Thymus (tissue), 11 donors: ENCODE results near the gene CBX1. TPM values are rescaled to one million over a fixed set of nuclear protein-coding genes. Genes with fewer than 3 reads are reported as not detected.

ENCODE experiments used
- DNase-seq, 9 donors: peaks; one replicate each; pipeline ENCODE4 v3.0.0-alpha.2; 2013; ENCODE audit warnings: low spot score in 9 of 9, low read depth in 6 of 9, missing footprints in 1 of 9
- H3K27ac ChIP-seq, 2 donors: one replicate each; pipeline ENCODE4 v1.5.1; 2013; ENCODE audit warnings: control low read depth in 1 of 2, low read depth in 1 of 2, low read length in 1 of 2, mild to moderate bottlenecking in 1 of 2, moderate library complexity in 1 of 2
- H3K27me3 ChIP-seq, 2 donors: one replicate each; pipeline ENCODE4 v1.5.1; 2013; ENCODE audit warnings: low read length in 1 of 2; ENCODE audit not compliant: control insufficient read depth in 2 of 2, insufficient read depth in 1 of 2
- H3K36me3 ChIP-seq, 2 donors: one replicate each; pipeline ENCODE4 v1.5.1; 2013; ENCODE audit warnings: low read length in 1 of 2, mild to moderate bottlenecking in 1 of 2, moderate library complexity in 1 of 2; ENCODE audit not compliant: control insufficient read depth in 2 of 2, insufficient read depth in 2 of 2
- H3K4me1 ChIP-seq, 2 donors: one replicate each; pipeline ENCODE4 v1.5.1; 2013; ENCODE audit warnings: low read length in 2 of 2; ENCODE audit not compliant: control insufficient read depth in 2 of 2, insufficient read depth in 2 of 2
- H3K4me3 ChIP-seq, 2 donors: one replicate each; pipeline ENCODE4 v1.5.1; 2013; ENCODE audit warnings: low read length in 2 of 2, control low read depth in 1 of 2, mild to moderate bottlenecking in 1 of 2
- H3K9me3 ChIP-seq, 2 donors: one replicate each; pipeline ENCODE4 v1.5.1; 2013; ENCODE audit warnings: low read length in 1 of 2, mild to moderate bottlenecking in 1 of 2; ENCODE audit not compliant: control insufficient read depth in 2 of 2, insufficient read depth in 1 of 2
- WGBS: extraction: QIAGEN DNeasy Blood & Tissue Kit; methylation state at CpG from one replicate; pipeline ENCODE4 v1.1.7; 2013; 5-methylcytosine and 5-hydroxymethylcytosine counted together
- polyA plus RNA-seq: library from polyadenylated mRNA; stranded (reverse); fragments of 200-250 nt; gene quantifications from one replicate; pipeline ENCODE4 v1.2.3, GENCODE V29; 2013
- total RNA-seq: library from RNA; stranded (reverse); fragments of 120-200 nt; gene quantifications from one replicate; pipeline ENCODE4 v1.2.4, GENCODE V29; 2013
- donor health status: healthy.

CBX1 gene
- total and polyA plus RNA-seq, 2 donors = 39.8 to 64.6 TPM

DNA sequence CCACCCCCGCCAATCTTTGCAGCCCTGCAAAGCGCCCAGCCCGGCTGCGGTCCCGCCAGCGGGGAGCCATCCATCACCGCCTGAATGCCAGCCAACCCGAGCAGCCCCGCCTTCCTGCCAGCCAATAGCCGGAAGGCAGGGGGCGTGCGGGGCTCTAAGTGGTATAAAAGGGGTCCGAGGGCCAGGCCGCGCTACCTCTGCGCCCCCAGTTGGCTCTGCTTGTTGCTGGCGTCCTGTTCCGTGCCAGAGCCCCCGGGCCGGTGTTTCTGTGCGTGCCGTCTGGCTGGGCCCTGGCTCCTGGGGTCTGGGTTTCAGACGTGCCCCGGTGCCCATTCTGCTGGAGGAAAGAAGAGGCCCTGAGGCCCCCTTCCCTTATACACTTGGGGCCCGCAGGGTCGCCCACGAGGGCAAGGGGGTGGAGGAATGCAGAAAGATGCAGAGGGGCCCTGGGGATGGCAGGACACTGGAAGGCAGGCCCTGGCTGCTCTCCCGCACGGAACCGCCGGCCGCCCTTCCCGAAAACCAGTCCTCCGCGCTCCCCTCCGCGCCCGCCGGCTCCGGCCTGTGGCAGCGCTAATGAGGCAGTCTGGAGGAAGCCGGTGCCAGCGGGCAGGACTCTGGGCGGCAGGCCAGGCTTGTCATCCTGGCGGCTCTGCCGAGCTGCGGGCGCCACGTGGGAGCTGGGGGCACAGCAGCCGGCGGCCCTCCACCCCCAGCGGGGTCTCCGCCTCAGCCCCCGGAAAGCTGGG, 77.7 kb downstream of the CBX1 start:
- under 1% methylated on average over 54 of the region's 54 CpGs for WGBS
- DNase-seq = peak in 2 of 9 donors; percentile 49 to 56
- peaks cover 20 to 82% of the 10 kb centered on the region in 2 donors for H3K27me3 ChIP-seq
- H3K27ac ChIP-seq = no peak overlapping the region
- no peaks in the 10 kb centered on the region for H3K36me3 ChIP-seq
- peaks cover 8 to 39% of the 10 kb centered on the region in 2 donors for H3K4me1 ChIP-seq
- H3K4me3 ChIP-seq = peak overlapping the region; percentile 24 to 38
- H3K9me3 ChIP-seq = peaks cover 0 to 6% of the 10 kb centered on the region in 2 donors

DNA sequence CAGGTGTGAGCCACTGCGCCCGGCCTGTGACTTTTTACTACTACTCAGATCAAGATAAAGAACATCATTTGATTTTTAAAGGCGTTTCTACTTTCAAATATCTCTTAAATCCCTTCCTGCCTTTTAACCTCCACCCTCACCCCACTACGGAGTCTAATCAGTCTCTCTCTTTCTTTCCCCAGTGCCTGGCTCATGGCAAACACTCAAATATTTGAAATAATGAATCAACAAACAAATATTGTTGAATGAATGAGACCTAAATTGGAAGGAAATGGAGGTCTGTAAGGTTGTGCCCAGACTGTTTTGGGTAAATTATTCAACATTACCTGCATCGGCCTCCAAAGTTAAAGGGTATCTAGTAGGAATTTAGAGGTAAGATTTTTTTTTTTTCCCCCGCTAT, 78.4 kb downstream of the CBX1 start:
- no peak overlapping the region for H3K27ac ChIP-seq
- H3K36me3 ChIP-seq = no peaks in the 10 kb centered on the region
- no peak overlapping the region for H3K4me3 ChIP-seq
- peaks cover 20 to 79% of the 10 kb centered on the region in 2 donors for H3K27me3 ChIP-seq
- peaks cover 8 to 42% of the 10 kb centered on the region in 2 donors for H3K4me1 ChIP-seq
- no peak for DNase-seq
- peaks cover 0 to 6% of the 10 kb centered on the region in 2 donors for H3K9me3 ChIP-seq
- 72% methylated on average over 6 of the region's 6 CpGs for WGBS

- 82% methylated on average over 5 of the region's 5 CpGs for WGBS
- Histone ChIP-seq H3K9me3 (peaks cover 0 to 6% of the 10 kb centered on the region in 2 donors), H3K27ac (no peak overlapping the region), H3K36me3 (no peaks in the 10 kb centered on the region), H3K4me1 (peaks cover 8 to 44% of the 10 kb centered on the region in 2 donors), H3K27me3 (peaks cover 20 to 71% of the 10 kb centered on the region in 2 donors), H3K4me3 (no peak overlapping the region)
- DNase-seq = no peak
These were observed 79.3 kb downstream of the CBX1 start for GRCh38 chr17:48021934-48022333.

Other genes starting within 250 kb of the CBX1 start
- 1.3 TPM for gene SP2, start 205.2 kb downstream of the CBX1 start, total RNA-seq
- 10.6 TPM for gene SP2, start 205.2 kb downstream of the CBX1 start, polyA plus RNA-seq
- 21.4 TPM for gene PNPO, start 159.9 kb downstream of the CBX1 start, total RNA-seq
- 9.0 TPM for gene PNPO, start 159.9 kb downstream of the CBX1 start, polyA plus RNA-seq
- 0.38 TPM for gene PRR15L, start 143.6 kb downstream of the CBX1 start, total RNA-seq
- gene PRR15L, start 143.6 kb downstream of the CBX1 start, polyA plus RNA-seq = 1.9 TPM
- 125 TPM for gene CDK5RAP3, start 130.4 kb downstream of the CBX1 start, total RNA-seq
- 684 TPM for gene CDK5RAP3, start 130.4 kb downstream of the CBX1 start, polyA plus RNA-seq
- gene COPZ2, start 63.7 kb downstream of the CBX1 start, total RNA-seq = 5.5 TPM
- 16.3 TPM for gene COPZ2, start 63.7 kb downstream of the CBX1 start, polyA plus RNA-seq
- gene NFE2L1, start 53.1 kb downstream of the CBX1 start, total RNA-seq = 14.6 TPM
- 88.1 TPM for gene NFE2L1, start 53.1 kb downstream of the CBX1 start, polyA plus RNA-seq
- 15.9 TPM for gene SNX11, start 6.3 kb upstream of the CBX1 start, total RNA-seq
- 23.6 TPM for gene SNX11, start 6.3 kb upstream of the CBX1 start, polyA plus RNA-seq